GM19463 (cell line): Measurements from ENCODE around the gene PSRC1.
A peak's percentile ranks its signal among the peaks of the same experiment; 100 is the strongest.
"Not testable (repeated sequence)": the region's sequence is repeated elsewhere in the genome, so short reads cannot be mapped to it uniquely, and the experiment has no call there.

Experiments
- ATAC-seq: cut with Tn5 transposase; IDR thresholded peaks from one replicate; pipeline ENCODE4 v1.9.1; 2021; ENCODE audit warnings: mild to moderate bottlenecking, moderate library complexity; ENCODE audit not compliant: unreplicated experiment

Gene PSRC1

GRCh38 chr1:109282952-109283747, at the start of gene PSRC1:
Gene PSRC1, minus strand, starts transcription at chr1:109283145.
- peak; percentile 99 for ATAC-seq

- no peak for ATAC-seq
Observed at GRCh38 chr1:109331113-109331512, 48.2 kb upstream of the PSRC1 start.

GRCh38 chr1:109327285-109327684, 44.3 kb upstream of the PSRC1 start:
- no peak for ATAC-seq

GRCh38 chr1:109322974-109323373, 40.0 kb upstream of the PSRC1 start:
- no peak for ATAC-seq

GRCh38 chr1:109319114-109319513, 36.2 kb upstream of the PSRC1 start:
- ATAC-seq: no peak

GRCh38 chr1:109316506-109316905, 33.6 kb upstream of the PSRC1 start:
- ATAC-seq: no peak

GRCh38 chr1:109315288-109315687, 32.3 kb upstream of the PSRC1 start:
- ATAC-seq: no peak

GRCh38 chr1:109314795-109315194, 31.9 kb upstream of the PSRC1 start:
- no peak for ATAC-seq

GRCh38 chr1:109312978-109313775, 30.2 kb upstream of the PSRC1 start:
- ATAC-seq: no peak

- ATAC-seq: no peak
Observed at GRCh38 chr1:109312246-109312645, 29.3 kb upstream of the PSRC1 start.

- no peak for ATAC-seq
Observed at GRCh38 chr1:109309347-109309746, 26.4 kb upstream of the PSRC1 start.

- no peak for ATAC-seq
Observed at GRCh38 chr1:109307274-109308021, 24.5 kb upstream of the PSRC1 start.

- no peak for ATAC-seq
Observed at GRCh38 chr1:109306832-109307273, 23.9 kb upstream of the PSRC1 start, which contains the start of gene MYBPHL. Gene MYBPHL, minus strand, starts transcription at chr1:109307011. Its CDS starts 20 bp downstream, at chr1:109306991.

- not testable (repeated sequence) for ATAC-seq
Observed at GRCh38 chr1:109305991-109306390, 23.0 kb upstream of the PSRC1 start.

GRCh38 chr1:109304226-109304920, 21.4 kb upstream of the PSRC1 start:
- ATAC-seq: no peak

- ATAC-seq: no peak
Observed at GRCh38 chr1:109301874-109302273, 18.9 kb upstream of the PSRC1 start.

- no peak for ATAC-seq
Observed at GRCh38 chr1:109300650-109301151, 17.8 kb upstream of the PSRC1 start.

GRCh38 chr1:109299558-109300343, 16.8 kb upstream of the PSRC1 start:
- no peak for ATAC-seq
